Parathyroid adenoma (tissue), 2 donors: ENCODE results near the gene CDH12.

Source experiments
- H2AFZ ChIP-seq: fragments of 300-600 bp; sonication (generic); one replicate; pipeline ENCODE4 v1.7.0; 2017; ENCODE audit warnings: antibody characterized with exemption, mild to moderate bottlenecking
- H3K27ac ChIP-seq: fragments of 300-600 bp; sonication (generic); one replicate; pipeline ENCODE4 v1.7.0; 2017
- H3K27me3 ChIP-seq: fragments of 300-600 bp; sonication (generic); one replicate; pipeline ENCODE4 v1.7.0; 2017; ENCODE audit warnings: low read length; ENCODE audit not compliant: control insufficient read depth, insufficient read depth
- H3K36me3 ChIP-seq: fragments of 300-600 bp; sonication (generic); one replicate; pipeline ENCODE4 v1.7.0; 2017; ENCODE audit warnings: low read length; ENCODE audit not compliant: control insufficient read depth, insufficient read depth
- H3K4me1 ChIP-seq: fragments of 300-600 bp; sonication (generic); one replicate; pipeline ENCODE4 v1.7.0; 2017; ENCODE audit warnings: control low read depth
- H3K4me2 ChIP-seq: fragments of 300-600 bp; sonication (generic); one replicate; pipeline ENCODE4 v1.7.0; 2017; ENCODE audit warnings: low read length
- H3K4me3 ChIP-seq: fragments of 300-600 bp; sonication (generic); one replicate; pipeline ENCODE4 v1.7.0; 2017; ENCODE audit warnings: low read depth, low read length
- H3K79me2 ChIP-seq: fragments of 300-600 bp; sonication (generic); one replicate; pipeline ENCODE4 v1.7.0; 2017; ENCODE audit warnings: control low read depth
- H3K9ac ChIP-seq: fragments of 300-600 bp; sonication (generic); one replicate; pipeline ENCODE4 v1.7.0; 2017; ENCODE audit warnings: mild to moderate bottlenecking
- H3K9me3 ChIP-seq: fragments of 300-600 bp; sonication (generic); one replicate; pipeline ENCODE4 v1.7.0; 2017; ENCODE audit warnings: low read length; ENCODE audit not compliant: control insufficient read depth
- TF ChIP-seq, protein P1 (sequence below): fragments of 300-600 bp; sonication (generic); IDR thresholded peaks from one replicate; pipeline ENCODE4 v1.7.0; 2017; ENCODE audit warnings: antibody characterized with exemption, mild to moderate bottlenecking
- donor health status: primary hyperparathyroidism.

Gene CDH12

DNA sequence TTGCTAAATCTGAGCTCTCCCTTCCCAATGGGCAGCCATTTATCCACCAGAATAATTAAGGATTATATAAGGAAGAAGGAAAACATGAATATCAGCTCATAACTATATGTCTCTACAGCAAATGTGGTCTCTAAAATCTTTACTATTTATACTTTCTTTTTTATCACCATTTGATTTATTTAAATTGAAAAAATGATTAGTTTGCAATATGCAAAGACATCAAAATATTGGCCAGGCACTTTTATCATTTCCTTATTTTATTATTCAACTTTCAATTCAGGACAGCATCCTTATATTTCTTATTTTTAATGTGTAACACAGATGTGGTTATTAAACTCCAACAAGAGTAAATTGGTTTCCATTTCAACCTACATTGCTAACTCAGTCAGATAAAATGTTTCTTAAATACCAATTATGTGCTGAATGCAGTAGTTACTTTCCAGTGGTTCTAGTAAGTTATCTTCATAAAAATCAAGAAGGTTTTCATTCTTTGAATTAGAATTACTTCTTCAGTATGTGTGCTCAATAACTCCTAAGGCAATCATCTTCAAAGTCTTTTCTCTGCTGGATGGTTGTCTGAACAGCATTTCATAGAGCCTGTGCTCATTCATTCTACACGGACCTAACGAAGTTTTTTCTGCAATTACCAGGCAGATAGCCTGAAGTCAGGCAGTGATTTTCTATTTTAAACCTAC is 1148.0 kb downstream of the CDH12 start:
- no peaks in the 10 kb centered on the region for H3K27me3 ChIP-seq
- H2AFZ ChIP-seq: no peak overlapping the region
- H3K79me2 ChIP-seq: no peaks in the 10 kb centered on the region
- H3K27ac ChIP-seq: no peak overlapping the region
- no peak overlapping the region for H3K9ac ChIP-seq
- no peak overlapping the region for H3K4me3 ChIP-seq
- no peaks in the 10 kb centered on the region for H3K4me1 ChIP-seq
- H3K9me3 ChIP-seq: no peaks in the 10 kb centered on the region
- TF ChIP-seq, protein P1, sequence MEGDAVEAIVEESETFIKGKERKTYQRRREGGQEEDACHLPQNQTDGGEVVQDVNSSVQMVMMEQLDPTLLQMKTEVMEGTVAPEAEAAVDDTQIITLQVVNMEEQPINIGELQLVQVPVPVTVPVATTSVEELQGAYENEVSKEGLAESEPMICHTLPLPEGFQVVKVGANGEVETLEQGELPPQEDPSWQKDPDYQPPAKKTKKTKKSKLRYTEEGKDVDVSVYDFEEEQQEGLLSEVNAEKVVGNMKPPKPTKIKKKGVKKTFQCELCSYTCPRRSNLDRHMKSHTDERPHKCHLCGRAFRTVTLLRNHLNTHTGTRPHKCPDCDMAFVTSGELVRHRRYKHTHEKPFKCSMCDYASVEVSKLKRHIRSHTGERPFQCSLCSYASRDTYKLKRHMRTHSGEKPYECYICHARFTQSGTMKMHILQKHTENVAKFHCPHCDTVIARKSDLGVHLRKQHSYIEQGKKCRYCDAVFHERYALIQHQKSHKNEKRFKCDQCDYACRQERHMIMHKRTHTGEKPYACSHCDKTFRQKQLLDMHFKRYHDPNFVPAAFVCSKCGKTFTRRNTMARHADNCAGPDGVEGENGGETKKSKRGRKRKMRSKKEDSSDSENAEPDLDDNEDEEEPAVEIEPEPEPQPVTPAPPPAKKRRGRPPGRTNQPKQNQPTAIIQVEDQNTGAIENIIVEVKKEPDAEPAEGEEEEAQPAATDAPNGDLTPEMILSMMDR: no peak
- H3K36me3 ChIP-seq: no peaks in the 10 kb centered on the region
- H3K4me2 ChIP-seq: no peak overlapping the region

DNA sequence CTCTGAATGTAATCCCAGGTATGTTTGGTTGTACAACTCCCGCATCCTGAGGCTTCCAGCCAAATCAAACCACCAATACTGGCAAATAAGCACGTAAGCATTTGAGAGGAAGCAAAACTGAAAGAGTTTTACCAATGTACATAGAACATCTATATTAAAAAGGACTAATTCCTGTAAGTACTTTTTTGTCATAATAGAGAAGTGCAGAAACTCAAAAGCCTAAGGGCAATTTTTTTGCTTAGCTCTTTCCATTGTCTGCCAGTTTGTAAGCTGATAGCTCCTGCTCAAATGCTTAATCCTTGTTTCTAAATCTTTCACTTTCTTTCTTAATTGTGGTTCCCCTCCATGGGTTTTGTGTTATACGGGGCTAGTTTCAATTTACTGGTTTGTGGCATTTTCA is 1151.8 kb downstream of the CDH12 start:
- Histone ChIP-seq H3K4me2 (no peak overlapping the region), H3K9ac (no peak overlapping the region), H3K4me1 (no peaks in the 10 kb centered on the region), H3K79me2 (no peaks in the 10 kb centered on the region), H3K4me3 (no peak overlapping the region), H3K36me3 (no peaks in the 10 kb centered on the region), H3K27me3 (no peaks in the 10 kb centered on the region), H2AFZ (no peak overlapping the region), H3K9me3 (no peaks in the 10 kb centered on the region), H3K27ac (no peak overlapping the region)
- TF ChIP-seq, protein P1: no peak
